Heart left ventricle (tissue), 13 donors: ENCODE measurements around the gene TIGIT.

Source experiments
- CTCF ChIP-seq, 12 donors: fragments of 200-600 bp; sonication (generic) in 4 of 12; IDR thresholded peaks; one replicate each; pipeline versions ENCODE4 v1.5.0 to v1.8.0; 2018 to 2022; ENCODE audit warnings: antibody characterized with exemption in 12 of 12, mild to moderate bottlenecking in 5 of 12
- POLR2A ChIP-seq, 2 donors: fragments of 450-650 bp; IDR thresholded peaks; one replicate each; pipeline ENCODE4 v1.6.1; 2017; ENCODE audit warnings: antibody characterized with exemption in 2 of 2, mild to moderate bottlenecking in 2 of 2, moderate library complexity in 2 of 2
- donor health status: ischemic (EF 13 %, LVEDD 7.1; RV severe dilation, severe dysfunction).
- donor health status: DM: no; HTN: yes; CAD: no.
- donor health status: DM: no; HTN: no; CAD: no.
- donor health status: ischemic (EF 25% LVEDD 6.9; RV normal size, moderate dysfunction).
- donor health status: ischemic (EF 25% LVEDD 5.7; RV mildly dilated, moderate dysfunction).
- donor health status: ischemic (EF 35%, LVEDD 5.7; RV mildly dilated, moderate dysfunction).
- donor health status: nonischemic (EF 11% LVEDD 7.7; RV severe dilation, severe dysfunction).
- donor health status: DM: yes; HTN: yes; CAD: no.
- donor health status: PGD.
- donor health status: ischemic (EF 29% LVEDD 5.4; RV normal size, mild dysfunction).
- donor health status: nonischemic (EF 23%, LVEDD 6.1; RV moderate dilation, normal function).

- TF ChIP-seq POLR2A (IDR thresholded peaks at IDR 0.05): no peak
- TF ChIP-seq CTCF (IDR thresholded peaks at IDR 0.05): no peak
These were observed 26.4 kb downstream of the TIGIT start for GRCh38 chr3:114320246-114320645.
